HG02798 (cell line): Measurements from ENCODE around the gene CDH5.
"Not testable (repeated sequence)": the region's sequence is repeated elsewhere in the genome, so short reads cannot be mapped to it uniquely, and the experiment has no call there.

Experiments used
- ATAC-seq: cut with Tn5 transposase; IDR thresholded peaks from one replicate; pipeline ENCODE4 v1.9.1; 2021; ENCODE audit warnings: mild to moderate bottlenecking; ENCODE audit not compliant: unreplicated experiment, poor library complexity

The CDH5 gene, protein sequence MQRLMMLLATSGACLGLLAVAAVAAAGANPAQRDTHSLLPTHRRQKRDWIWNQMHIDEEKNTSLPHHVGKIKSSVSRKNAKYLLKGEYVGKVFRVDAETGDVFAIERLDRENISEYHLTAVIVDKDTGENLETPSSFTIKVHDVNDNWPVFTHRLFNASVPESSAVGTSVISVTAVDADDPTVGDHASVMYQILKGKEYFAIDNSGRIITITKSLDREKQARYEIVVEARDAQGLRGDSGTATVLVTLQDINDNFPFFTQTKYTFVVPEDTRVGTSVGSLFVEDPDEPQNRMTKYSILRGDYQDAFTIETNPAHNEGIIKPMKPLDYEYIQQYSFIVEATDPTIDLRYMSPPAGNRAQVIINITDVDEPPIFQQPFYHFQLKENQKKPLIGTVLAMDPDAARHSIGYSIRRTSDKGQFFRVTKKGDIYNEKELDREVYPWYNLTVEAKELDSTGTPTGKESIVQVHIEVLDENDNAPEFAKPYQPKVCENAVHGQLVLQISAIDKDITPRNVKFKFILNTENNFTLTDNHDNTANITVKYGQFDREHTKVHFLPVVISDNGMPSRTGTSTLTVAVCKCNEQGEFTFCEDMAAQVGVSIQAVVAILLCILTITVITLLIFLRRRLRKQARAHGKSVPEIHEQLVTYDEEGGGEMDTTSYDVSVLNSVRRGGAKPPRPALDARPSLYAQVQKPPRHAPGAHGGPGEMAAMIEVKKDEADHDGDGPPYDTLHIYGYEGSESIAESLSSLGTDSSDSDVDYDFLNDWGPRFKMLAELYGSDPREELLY

GRCh38 chr16:66366433-66367299 lies at the start of gene CDH5:
CDH5 (plus strand) TSS chr16:66366691; CDS start chr16:66379338, 12,647 bp downstream.
- ATAC-seq, result no peak

DNA sequence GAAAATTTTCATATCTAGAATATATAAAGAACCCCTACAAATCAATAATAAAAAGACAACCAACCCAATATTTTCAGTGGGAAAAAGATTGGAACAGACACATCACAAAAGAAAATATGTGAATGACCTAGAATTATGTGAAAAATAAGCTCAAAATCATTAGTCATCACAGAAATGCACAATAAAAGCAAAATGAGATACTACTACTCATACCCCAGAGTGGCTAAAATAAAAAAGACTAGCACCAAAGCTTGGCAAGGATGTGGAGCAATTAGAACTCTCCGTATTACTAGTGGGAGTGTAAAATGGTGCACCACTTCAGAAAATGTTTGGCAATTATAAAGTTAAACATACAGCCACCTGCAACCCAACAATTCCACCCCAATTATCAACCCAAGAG lies 48.0 kb upstream of the CDH5 start:
- no peak for ATAC-seq

DNA sequence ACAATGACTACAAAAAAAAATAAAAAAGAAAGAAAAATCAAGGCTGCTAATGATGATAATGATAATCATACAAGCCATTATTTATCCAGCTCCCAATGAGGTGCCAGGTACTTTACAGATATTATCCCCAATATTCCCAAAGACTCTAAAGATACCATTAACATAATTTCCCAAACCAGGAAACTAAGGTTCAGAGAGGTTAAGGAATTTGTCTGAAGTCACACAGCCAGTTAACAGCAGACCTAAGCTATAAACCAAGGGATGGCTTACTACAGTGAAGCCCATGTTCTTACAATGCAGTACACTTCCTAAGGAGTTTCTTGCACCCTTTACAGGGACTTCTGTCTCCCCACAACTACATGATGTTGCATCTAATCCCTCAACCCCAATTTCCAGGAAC lies 45.7 kb upstream of the CDH5 start:
- no peak for ATAC-seq

DNA sequence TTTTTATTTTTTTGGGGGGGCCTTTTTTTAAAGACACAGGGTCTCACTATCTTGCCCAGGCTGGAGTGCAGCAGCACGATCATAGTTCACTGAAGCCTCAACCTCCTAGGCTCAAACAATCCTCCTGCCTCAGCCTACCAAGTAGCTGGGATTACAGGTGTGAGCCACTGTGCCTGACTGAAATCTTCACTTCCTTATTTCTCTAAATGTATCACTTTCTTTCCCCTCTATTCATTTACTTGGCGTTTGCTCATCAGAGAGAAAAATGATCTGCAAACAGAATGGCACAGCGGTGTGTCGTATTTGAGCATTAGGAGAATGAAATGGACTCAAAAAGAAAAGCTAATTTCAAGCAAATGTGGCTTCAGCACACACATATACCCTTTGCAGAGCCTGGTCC lies 44.3 kb upstream of the CDH5 start:
- peak; percentile 56 for ATAC-seq

DNA sequence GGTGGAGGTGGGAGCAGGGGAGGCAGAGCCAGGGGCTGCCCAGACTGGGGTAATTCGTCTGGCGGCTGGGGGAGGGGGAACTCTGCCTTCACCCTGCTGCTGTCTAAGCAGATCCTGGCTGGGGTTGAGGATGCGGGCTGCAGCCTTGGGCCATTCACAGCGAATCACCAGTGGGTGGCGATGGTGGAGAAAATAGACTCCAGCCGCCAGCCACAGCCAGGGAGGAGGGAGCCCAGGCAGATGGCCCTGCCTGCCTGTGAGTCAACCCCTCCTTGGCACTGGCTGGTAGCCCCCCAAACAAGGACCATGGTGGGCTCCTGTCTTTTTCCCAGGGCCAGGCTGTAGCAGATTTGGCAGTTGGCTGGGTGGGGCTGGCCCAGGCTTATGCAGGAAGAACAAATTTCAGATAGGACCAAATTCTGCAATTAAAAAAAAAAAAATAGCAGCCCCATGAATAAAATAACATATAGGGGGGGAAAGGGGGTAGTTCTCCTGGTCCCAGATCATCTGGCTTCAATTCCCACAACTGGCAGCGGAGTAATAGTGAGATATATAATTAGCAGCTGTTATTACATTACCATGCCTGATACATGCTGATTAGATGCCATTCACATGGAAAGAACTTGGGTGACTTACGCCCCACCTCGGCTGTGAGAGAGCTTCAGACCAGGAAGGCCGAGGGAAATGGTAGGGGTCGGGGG lies 41.5 kb upstream of the CDH5 start:
- no peak for ATAC-seq

DNA sequence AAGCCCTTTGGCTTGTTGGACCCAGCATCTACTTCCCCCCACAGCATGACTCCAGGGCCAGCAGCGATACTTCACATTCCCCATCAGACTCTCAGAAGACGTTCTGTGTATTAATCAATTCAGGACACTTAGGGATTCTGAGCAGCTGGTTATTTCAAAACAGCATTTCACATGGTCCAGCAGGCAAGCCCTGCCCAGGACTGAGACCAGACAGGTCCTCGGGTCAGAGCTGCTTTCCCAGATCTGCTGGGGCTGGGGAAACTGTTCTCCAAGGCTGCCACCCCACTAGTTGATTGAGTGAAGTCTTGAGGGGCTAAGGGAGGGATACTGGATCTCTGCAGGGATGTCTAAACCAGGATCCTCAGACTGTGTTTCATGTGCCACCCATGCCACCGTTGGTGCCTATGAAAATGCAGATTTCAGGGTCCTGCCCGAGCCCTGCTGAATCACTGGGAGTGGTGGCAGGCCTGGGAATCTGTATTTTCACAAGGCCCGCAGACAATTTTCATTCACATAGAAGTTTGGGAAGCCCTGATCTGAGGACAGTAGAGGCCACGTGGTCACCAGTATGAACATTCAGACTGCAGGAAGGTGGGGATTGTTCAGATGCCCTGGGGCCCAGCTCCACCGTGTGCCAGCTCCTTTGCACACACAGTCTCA lies 40.6 kb upstream of the CDH5 start:
- no peak for ATAC-seq

DNA sequence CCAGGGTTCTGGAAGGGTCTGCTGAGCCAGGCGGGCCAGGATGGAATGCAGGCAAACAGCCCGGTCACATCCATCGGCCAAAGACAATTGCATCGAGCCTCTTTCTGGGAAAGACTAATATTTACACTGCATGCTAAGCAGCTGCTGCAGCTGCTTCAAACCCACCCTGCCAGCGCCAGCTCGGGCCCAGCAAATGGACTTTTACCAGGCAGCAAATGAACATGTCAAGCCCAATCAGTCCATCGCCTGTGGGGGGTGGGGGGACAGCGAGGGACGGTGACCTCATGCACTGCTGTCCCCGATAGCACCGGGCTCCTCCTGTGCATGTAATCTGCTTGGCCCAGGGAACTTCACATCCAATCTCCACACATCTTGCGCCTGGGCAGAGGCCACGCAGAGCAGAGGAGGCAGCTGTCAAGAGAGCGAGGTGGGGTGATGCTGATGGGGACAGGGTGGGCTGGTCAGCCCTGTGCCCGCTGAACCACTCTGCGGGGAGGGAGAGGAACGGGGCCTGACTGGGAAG lies 39.4 kb upstream of the CDH5 start:
- no peak for ATAC-seq

DNA sequence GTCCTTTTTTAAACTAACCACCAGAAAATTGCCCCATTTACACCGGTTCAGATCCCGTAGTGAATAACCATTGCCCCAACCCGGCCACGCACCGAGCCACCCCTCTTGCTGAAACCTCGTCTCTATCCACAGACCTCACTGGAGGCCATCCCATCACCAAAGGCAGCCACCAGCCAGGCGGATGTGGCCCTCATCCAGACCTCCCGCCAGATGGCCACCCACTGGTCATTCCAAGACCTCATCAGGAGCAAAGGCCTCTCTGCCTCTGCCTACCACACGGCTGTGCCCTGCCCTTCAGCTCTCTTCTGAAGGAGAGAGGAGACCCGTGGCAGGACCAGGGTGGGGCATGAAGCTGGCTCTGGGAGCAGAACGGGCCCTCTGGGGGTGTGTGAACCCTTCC lies 38.2 kb upstream of the CDH5 start:
- no peak for ATAC-seq

GRCh38 chr16:66331464-66331863 lies 35.0 kb upstream of the CDH5 start:
- ATAC-seq, result not testable (repeated sequence)

GRCh38 chr16:66332634-66333610 lies 33.6 kb upstream of the CDH5 start:
- ATAC-seq, result no peak

DNA sequence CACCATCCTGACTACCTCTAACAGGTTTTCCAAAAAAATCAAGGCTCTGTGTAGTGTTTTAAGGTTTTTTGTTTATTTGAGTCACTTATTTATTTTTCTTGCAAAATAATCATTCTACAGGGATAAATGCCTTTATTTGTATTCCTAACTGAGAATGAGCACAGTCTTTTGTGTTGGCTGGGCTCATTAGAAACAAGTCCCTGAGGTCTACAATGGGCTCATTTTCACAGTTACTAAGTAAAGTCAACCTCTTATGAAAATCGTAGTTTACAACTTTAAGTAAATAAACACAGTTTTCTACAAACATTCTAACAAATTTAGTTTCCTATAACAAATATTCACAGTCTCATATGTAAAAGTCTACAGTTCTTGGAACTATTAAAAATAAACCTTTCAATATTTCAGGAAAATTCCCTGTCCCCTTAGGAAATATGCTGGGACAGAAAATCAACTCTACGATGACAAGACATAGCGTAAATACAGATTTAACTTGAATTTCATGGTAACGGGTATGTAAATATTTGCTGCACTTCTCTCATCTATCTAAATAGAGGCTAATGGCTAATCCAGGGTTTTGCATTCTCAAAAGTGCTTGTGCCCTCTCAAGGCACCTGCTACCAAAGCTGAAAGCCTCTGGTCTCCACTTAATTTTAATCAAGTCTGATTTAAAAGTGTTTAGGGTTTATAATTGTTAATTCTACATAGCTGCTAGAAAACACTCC lies 31.5 kb upstream of the CDH5 start:
- ATAC-seq, result no peak

DNA sequence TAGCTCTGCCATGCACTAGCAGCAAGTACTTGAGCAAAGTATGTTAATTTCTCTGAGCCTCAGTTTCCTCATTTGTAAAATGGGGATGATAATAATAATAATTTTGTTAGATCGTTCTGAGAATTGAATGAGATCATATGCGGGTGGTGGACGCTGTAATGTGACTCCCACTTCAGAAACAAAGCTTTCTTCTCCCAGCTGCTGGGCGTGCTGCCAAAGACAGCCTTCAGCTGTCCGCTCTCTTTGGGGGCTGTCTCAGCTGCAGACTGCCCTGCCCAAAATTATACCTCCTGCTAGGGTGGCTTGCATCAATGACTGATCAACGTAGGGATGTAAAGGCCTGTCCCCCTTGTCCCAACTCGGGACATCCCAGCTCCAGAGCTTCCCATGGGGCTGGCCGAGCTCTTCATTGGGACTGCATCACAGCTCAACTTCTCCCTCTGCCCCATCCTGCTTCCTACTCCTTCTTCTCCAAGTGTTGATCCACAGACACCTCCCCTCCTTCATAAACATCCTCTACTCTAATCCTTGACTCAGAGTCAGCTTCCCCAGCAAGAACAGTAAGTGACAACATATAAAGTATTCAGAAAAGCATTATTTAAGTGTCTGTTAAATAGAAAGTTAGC lies 30.7 kb upstream of the CDH5 start:
- no peak for ATAC-seq

GRCh38 chr16:66337463-66338188 lies 28.9 kb upstream of the CDH5 start:
- no peak for ATAC-seq

DNA sequence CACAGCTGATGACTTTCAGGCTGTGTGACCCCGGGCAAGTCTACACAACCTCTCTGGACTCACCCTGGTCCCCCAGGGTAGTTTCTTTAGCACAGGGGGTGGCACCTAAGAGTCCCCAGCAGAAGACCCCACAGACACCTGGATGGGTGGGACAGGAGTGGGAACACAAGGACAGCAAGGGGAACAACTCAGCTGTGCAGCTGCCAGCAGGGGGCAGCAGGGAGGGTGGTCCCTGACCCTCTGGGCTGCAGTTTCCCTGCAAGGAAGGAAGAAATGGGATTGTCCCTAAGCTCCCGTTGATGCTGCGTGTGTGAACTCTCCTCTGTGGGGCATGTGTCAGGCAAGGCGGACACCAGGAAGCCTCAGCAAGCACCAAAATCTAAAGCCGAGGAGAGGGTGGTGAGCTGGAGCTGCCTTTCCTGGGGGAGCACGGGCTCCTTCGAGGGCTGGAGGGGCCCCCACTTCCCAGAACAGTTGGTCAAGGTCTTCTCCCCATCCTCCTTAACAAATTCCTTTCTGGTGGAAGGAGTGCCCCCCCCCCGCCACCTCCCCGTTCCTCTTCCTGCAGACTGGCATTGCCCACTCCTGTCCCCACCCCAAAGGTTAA lies 24.1 kb upstream of the CDH5 start:
- ATAC-seq, result no peak

DNA sequence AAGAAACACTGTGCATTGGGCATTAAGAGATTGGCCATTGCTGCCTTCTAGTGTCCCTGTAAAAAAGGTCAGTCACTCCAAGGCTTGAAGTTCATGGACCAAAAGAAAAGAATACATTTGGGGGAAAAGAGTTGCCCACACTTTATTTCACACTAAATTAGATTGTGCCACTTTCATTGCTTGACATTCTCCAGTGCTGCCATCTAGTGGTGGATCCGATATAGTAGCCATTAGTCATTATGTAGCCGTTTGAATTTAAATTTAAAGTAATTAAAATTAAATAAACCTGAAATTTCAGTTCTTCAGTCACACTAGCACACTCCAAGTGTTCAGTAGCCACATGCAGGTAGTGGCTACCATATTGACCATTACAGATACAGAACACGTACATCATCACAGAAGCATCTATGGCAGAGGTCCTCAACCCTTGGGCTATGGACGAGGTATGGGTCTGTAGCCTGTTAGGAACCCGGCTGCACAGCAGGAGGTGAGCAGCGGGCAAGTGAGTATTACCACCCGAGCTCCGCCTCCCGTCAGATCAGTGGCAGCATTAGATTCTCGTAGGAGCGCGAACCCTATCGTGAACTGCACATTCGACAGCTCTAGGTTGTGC lies 21.9 kb upstream of the CDH5 start:
- no peak for ATAC-seq

GRCh38 chr16:66346221-66346620 lies 20.3 kb upstream of the CDH5 start:
- no peak for ATAC-seq
